Panc1 (cell line): Measurements from ENCODE around the gene ADISSP. TPM values are rescaled to one million over a fixed set of nuclear protein-coding genes. Genes with fewer than 3 reads are reported as not detected.

Experiments
- ATAC-seq: fragments of 200-7000 bp; cut with Tn5 transposase; 2 replicates; pipeline ENCODE4 v1.9.1; 2020; ENCODE audit warnings: mild to moderate bottlenecking, moderate library complexity
- BruUV-seq: library from RNA; stranded (reverse); fragments of 400-500 nt; replicated peaks from 2 replicates; lab custom pipeline; 2021; lab: Mats Ljungman, UMichigan
- CTCF ChIA-PET: fragments of 300-600 bp; sonication (Branson Sonifier 250); formaldehyde crosslinking; loops from one replicate; lab custom pipeline; 2022; ENCODE audit warnings: antibody characterized with exemption; lab: Charles Lee
- POLR2A ChIA-PET: fragments of 300-600 bp; sonication (Branson Sonifier 250); formaldehyde crosslinking; loops from one replicate; lab custom pipeline; 2022; ENCODE audit warnings: antibody characterized with exemption; lab: Charles Lee
- DNase-seq: peaks from one replicate; pipeline ENCODE4 v3.0.0-alpha.2; 2010; ENCODE audit warnings: low read depth, low spot score
- H3K27ac ChIP-seq: 2 replicates; pipeline ENCODE4 v1.5.1; 2011; ENCODE audit warnings: mild to moderate bottlenecking, low read length, inconsistent platforms
- H3K27me3 ChIP-seq: fragments of 200-500 bp; sonication (Bioruptor generic); 2 replicates; pipeline ENCODE4 v1.6.0; 2014; ENCODE audit warnings: low read length, inconsistent platforms; ENCODE audit not compliant: control insufficient read depth, insufficient read depth
- H3K36me3 ChIP-seq: fragments of 200-500 bp; sonication (Bioruptor generic); 2 replicates; pipeline ENCODE4 v1.5.1; 2014; ENCODE audit warnings: inconsistent platforms, mild to moderate bottlenecking, low read length, moderate library complexity; ENCODE audit not compliant: control insufficient read depth, insufficient read depth
- H3K4me1 ChIP-seq: 2 replicates; pipeline ENCODE4 v1.5.1; 2011; ENCODE audit warnings: inconsistent platforms, mild to moderate bottlenecking, low read length, moderate library complexity; ENCODE audit not compliant: control insufficient read depth, insufficient read depth
- H3K4me3 ChIP-seq, 2 experiments: 2 replicates each; pipeline ENCODE4 v1.5.1; 2011 to 2012; ENCODE audit warnings: low read depth in 2 of 2, low read length in 2 of 2, mild to moderate bottlenecking in 2 of 2, inconsistent platforms in 1 of 2, moderate library complexity in 1 of 2
- H3K9me3 ChIP-seq: fragments of 200-500 bp; sonication (Bioruptor generic); 2 replicates; pipeline ENCODE4 v1.5.1; 2014; ENCODE audit warnings: low read depth, mild to moderate bottlenecking, inconsistent platforms, low read length, moderate library complexity; ENCODE audit not compliant: control insufficient read depth, insufficient read depth
- CTCF ChIP-seq: fragments of 450-650 bp; IDR thresholded peaks from 2 replicates; pipeline ENCODE4 v1.5.1; 2017; ENCODE audit warnings: mild to moderate bottlenecking
- POLR2AphosphoS5 ChIP-seq: IDR thresholded peaks from 2 replicates; pipeline ENCODE4 v1.6.1; 2012; ENCODE audit warnings: mild to moderate bottlenecking, low read depth, low read length, moderate library complexity
- REST ChIP-seq, 2 experiments: IDR thresholded peaks; 2 replicates each; pipeline ENCODE4 v1.6.1; 2011 to 2012; ENCODE audit warnings: low read depth in 2 of 2, control low read depth in 1 of 2, low read length in 1 of 2, mild to moderate bottlenecking in 1 of 2, moderate library complexity in 1 of 2; ENCODE audit not compliant: insufficient read depth in 1 of 2
- SIN3A ChIP-seq: IDR thresholded peaks from 2 replicates; pipeline ENCODE4 v1.6.1; 2012; ENCODE audit warnings: low read depth, mild to moderate bottlenecking, low read length, moderate library complexity, borderline replicate concordance; ENCODE audit not compliant: insufficient read depth
- TCF7L2 ChIP-seq: IDR thresholded peaks from 2 replicates; pipeline ENCODE4 v1.6.1; 2011; ENCODE audit warnings: mild to moderate bottlenecking, low read depth, low read length, inconsistent platforms
- in situ Hi-C: cut with HindIII; loops from 2 replicates; pipeline ENCODE4 v1.10.0; 2016; ENCODE audit warnings: low sequenced_read_pairs, low pct_unique_long_range_greater_than_20kb
- intact Hi-C: fragments of 100-400 bp; cut with micrococcal nuclease; formaldehyde crosslinking; loops from one replicate; pipeline ENCODE4 v1.10.0; 2022; ENCODE audit not compliant: unreplicated experiment
- total RNA-seq: library from RNA; stranded (reverse); gene quantifications from one replicate; pipeline ENCODE4 v1.2.1, GENCODE V29; 2021; ENCODE audit not compliant: unreplicated experiment

Gene ADISSP
- total RNA-seq, 1 experiment from 2014 or later: 100 TPM

- no peak overlapping the region; the same call in 1 of the 2 replicates for H3K27ac ChIP-seq
- H3K27me3 ChIP-seq: no peaks in the 10 kb centered on the region
- no peaks in the 10 kb centered on the region for H3K36me3 ChIP-seq
- POLR2A ChIA-PET: no interaction called here
- CTCF ChIA-PET: no interaction called here
- ATAC-seq (no peak), DNase-seq (no peak)
- H3K4me3 ChIP-seq: no peak overlapping the region
- BruUV-seq: no TSS peak
- no peak for TF ChIP-seq CTCF
- TF ChIP-seq TCF7L2: no peak
- TF ChIP-seq SIN3A: no peak
- no peak for TF ChIP-seq REST (IDR thresholded peaks at IDR 0.05; ENCODE audit: insufficient read depth in 1 of 2, low read depth in 2 of 2, low read length in 1 of 2)
- TF ChIP-seq POLR2AphosphoS5: no peak
- no peaks in the 10 kb centered on the region for H3K9me3 ChIP-seq
- in situ Hi-C loops (no loop called here), intact Hi-C loops (no loop called here)
- peaks cover 38% of the 10 kb centered on the region for H3K4me1 ChIP-seq
Measured at GRCh38 chr20:3804254-3804751, 36.8 kb upstream of the ADISSP start.

GRCh38 chr20:3803854-3804253 lies 36.3 kb upstream of the ADISSP start:
- CTCF ChIA-PET: no interaction called here
- Histone ChIP-seq H3K4me3 (no peak overlapping the region), H3K4me1 (peaks cover 40% of the 10 kb centered on the region), H3K36me3 (no peaks in the 10 kb centered on the region), H3K27me3 (no peaks in the 10 kb centered on the region), H3K27ac (no peak overlapping the region), H3K9me3 (no peaks in the 10 kb centered on the region)
- BruUV-seq: no TSS peak
- in situ Hi-C loops: no loop called here
- ATAC-seq (no peak), DNase-seq (no peak)
- TF ChIP-seq REST (IDR thresholded peaks at IDR 0.05; ENCODE audit: insufficient read depth in 1 of 2, low read depth in 2 of 2, low read length in 1 of 2): no peak
- no peak for TF ChIP-seq TCF7L2
- TF ChIP-seq POLR2AphosphoS5: no peak
- TF ChIP-seq CTCF: no peak
- TF ChIP-seq SIN3A: no peak
- intact Hi-C loops: no loop called here
- POLR2A ChIA-PET: no interaction called here
